K562 (cell line): Measurements from ENCODE around the gene GAD1. TPM values are rescaled to one million over a fixed set of nuclear protein-coding genes. Genes with fewer than 3 reads are reported as not detected.

Experiments used
- ATAC-seq: fragments of 200-7000 bp; cut with Tn5 transposase; 3 replicates; pipeline ENCODE4 v1.9.1; 2020; ENCODE audit warnings: moderate library complexity
- BruUV-seq: library from RNA; stranded (reverse); fragments of 400-500 nt; replicated peaks from 2 replicates; lab custom pipeline; 2021; lab: Mats Ljungman, UMichigan
- CTCF ChIA-PET: fragments of 300-600 bp; formaldehyde crosslinking; extraction: SDS; loops from one replicate; lab custom pipeline; 2021; ENCODE audit warnings: low intra/inter-chr PET ratio; lab: Yijun Ruan, JAX
- POLR2A ChIA-PET: fragments of 300-600, 350-650 bp; sonication (Branson Sonifier 250); formaldehyde crosslinking; extraction: SDS; loops from one replicate; lab custom pipeline; 2021; ENCODE audit warnings: antibody characterized with exemption, inconsistent platforms; lab: Yijun Ruan, JAX
- DNase-seq, 4 experiments: peaks; one replicate each; pipeline versions ENCODE4 v3.0.0 to v3.0.0-alpha.2; 2011 to 2018; ENCODE audit warnings: low spot score in 3 of 4, mixed read lengths in 3 of 4; ENCODE audit errors: extremely low read depth in 1 of 4
- FAIRE-seq: peaks from 2 replicates; lab custom pipeline; 2011; peaks lifted over from hg19 to GRCh38; lab: Jason Lieb, UNC
- H2AFZ ChIP-seq: 2 replicates; pipeline ENCODE4 v1.6.0; 2011; ENCODE audit warnings: low read depth, low read length, control low read depth, inconsistent platforms
- H3K27ac ChIP-seq: fragments of 200-600 bp; 3 replicates; pipeline ENCODE4 v1.8.0; 2011; ENCODE audit warnings: low read depth, mild to moderate bottlenecking, control low read depth, inconsistent platforms, low read length, moderate library complexity, mixed read lengths; ENCODE audit errors: extremely low read depth
- H3K27me3 ChIP-seq, 2 experiments: fragments of 300-600 bp in 1 of 2; 2 replicates in 1 of 2; 3 replicates in 1 of 2; pipeline versions ENCODE4 v1.6.0 to v1.8.0; 2011; ENCODE audit warnings: inconsistent platforms in 2 of 2, low read length in 2 of 2, mild to moderate bottlenecking in 1 of 2, mixed read lengths in 1 of 2, moderate library complexity in 1 of 2; ENCODE audit not compliant: control insufficient read depth in 2 of 2, insufficient read depth in 2 of 2
- H3K36me3 ChIP-seq: fragments of 300-600 bp; 3 replicates; pipeline ENCODE4 v1.8.0; 2011; ENCODE audit warnings: mild to moderate bottlenecking, low read length, inconsistent platforms; ENCODE audit not compliant: control insufficient read depth, insufficient read depth
- H3K4me1 ChIP-seq, 2 experiments: fragments of 200-600 bp in 1 of 2; replicated peaks in 1 of 2; 2 replicates in 1 of 2; 3 replicates in 1 of 2; pipeline versions ENCODE4 v1.5.1 to v1.8.0; 2011; ENCODE audit warnings: inconsistent platforms in 2 of 2, low read length in 2 of 2, mild to moderate bottlenecking in 1 of 2, mixed read lengths in 1 of 2, moderate library complexity in 1 of 2; ENCODE audit not compliant: control insufficient read depth in 2 of 2, insufficient read depth in 2 of 2
- H3K4me2 ChIP-seq: 2 replicates; pipeline ENCODE4 v1.6.1; 2011; ENCODE audit warnings: low read length, control low read depth, inconsistent platforms, mixed read lengths; ENCODE audit not compliant: insufficient read depth
- H3K4me3 ChIP-seq: fragments of 200-600 bp; sonication (generic), shearing (Covaris generic); 2 replicates; pipeline ENCODE4 v1.5.1; 2016; ENCODE audit warnings: control low read depth, inconsistent platforms
- H3K79me2 ChIP-seq: fragments of 200-600 bp; 3 replicates; pipeline ENCODE4 v1.8.0; 2011; ENCODE audit warnings: low read length, inconsistent platforms; ENCODE audit not compliant: control insufficient read depth, insufficient read depth
- H3K9ac ChIP-seq, 2 experiments: 2 replicates each; pipeline versions ENCODE4 v1.6.0 to v1.6.1; 2011; ENCODE audit warnings: low read depth in 2 of 2, low read length in 2 of 2, control low read depth in 1 of 2, inconsistent platforms in 1 of 2, mild to moderate bottlenecking in 1 of 2, mixed read lengths in 1 of 2; ENCODE audit not compliant: insufficient read depth in 1 of 2
- H3K9me1 ChIP-seq: one replicate; pipeline ENCODE4 v1.6.0; 2011; ENCODE audit warnings: inconsistent platforms, mild to moderate bottlenecking, low read length, moderate library complexity; ENCODE audit not compliant: control insufficient read depth, insufficient read depth
- H3K9me3 ChIP-seq: replicated peaks from 2 replicates; pipeline ENCODE4 v1.5.1; 2011; ENCODE audit warnings: low read depth, low read length, inconsistent platforms; ENCODE audit not compliant: control insufficient read depth, insufficient read depth
- H4K20me1 ChIP-seq: replicated peaks from 2 replicates; pipeline ENCODE4 v1.6.1; 2011; ENCODE audit warnings: low read length, inconsistent platforms, mixed read lengths; ENCODE audit not compliant: control insufficient read depth, insufficient read depth
- ATF3 ChIP-seq, 2 experiments: fragments of 450-650 bp in 1 of 2; sonication (generic) in 1 of 2; formaldehyde crosslinking in 1 of 2; IDR thresholded peaks in 1 of 2; conservative IDR thresholded peaks in 1 of 2; 2 replicates each; pipeline versions ENCODE4 v1.6.1 to v1.8.1; 2016 to 2023; ENCODE audit warnings: mild to moderate bottlenecking in 2 of 2, moderate library complexity in 2 of 2, inconsistent platforms in 1 of 2, missing genetic modification reagents in 1 of 2
- CBX2 ChIP-seq: fragments of 200-600 bp; sonication (generic); IDR thresholded peaks from one replicate; pipeline ENCODE4 v1.6.1; 2012; ENCODE audit warnings: mild to moderate bottlenecking, low read length, inconsistent platforms; ENCODE audit not compliant: insufficient read depth, poor library complexity, severe bottlenecking
- DACH1 ChIP-seq: fragments of 450-650 bp; IDR thresholded peaks from 2 replicates; pipeline ENCODE4 v1.6.1; 2018; ENCODE audit not compliant: partially characterized antibody
- SMAD2 ChIP-seq: fragments of 150-350 bp; IDR thresholded peaks from 2 replicates; pipeline ENCODE4 v1.6.1; 2014; ENCODE audit warnings: low read depth, mild to moderate bottlenecking, low read length
- TAF15 ChIP-seq: fragments of 200-400 bp; formaldehyde crosslinking; IDR thresholded peaks from 2 replicates; pipeline ENCODE4 v1.6.1; 2017; ENCODE audit warnings: mild to moderate bottlenecking, low read depth, low read length, moderate library complexity
- ZBTB49 ChIP-seq: sonication (generic); formaldehyde crosslinking; IDR thresholded peaks from 2 replicates; pipeline ENCODE4 v1.8.0; 2022; ENCODE audit warnings: missing genetic modification reagents, mild to moderate bottlenecking, borderline replicate concordance
- ZNF282 ChIP-seq: sonication (generic); formaldehyde crosslinking; IDR thresholded peaks from 2 replicates; pipeline ENCODE4 v1.8.1; 2023; ENCODE audit warnings: missing genetic modification reagents
- WGBS: fragments of 100-300 bp; shearing (Covaris generic); methylation state at CpG from one replicate; pipeline ENCODE4 v1.1.6; 2016; ENCODE audit warnings: low coverage, mixed read lengths; ENCODE audit not compliant: insufficient coverage; ENCODE audit errors: missing lambda C conversion rate; 5-methylcytosine and 5-hydroxymethylcytosine counted together
- in situ Hi-C: fragments of 300-500 bp; cut with MboI; formaldehyde crosslinking; loops from 4 replicates; pipeline ENCODE4 v1.15.0; 2018; ENCODE audit warnings: inconsistent platforms, mixed read lengths
- intact Hi-C: fragments of 100-400 bp; cut with micrococcal nuclease; formaldehyde crosslinking; loops from 2 replicates; pipeline ENCODE4 v1.14.2; 2022
- polyA plus RNA-seq, 8 experiments: library from polyadenylated mRNA; depleted of rRNA in 4 of 8; stranded (reverse) in 5 of 8; unstranded in 3 of 8; fragments of >200 nt; fragmentation: Nextera tagmentation in 2 of 8; fragmentation: Illumina TruSeq in 1 of 8; extraction: Ambion mirVana in 2 of 8; extraction: Trizol in 1 of 8; gene quantifications; 2 replicates each; pipeline versions ENCODE4 v1.2.1 to v1.2.3, GENCODE V29; 2011 to 2014; ENCODE audit warnings: inconsistent platforms in 1 of 8, missing spikeins in 1 of 8
- total RNA-seq, 7 experiments: library from RNA; depleted of rRNA in 6 of 7; stranded (reverse); fragments of >200 nt in 6 of 7; fragmentation: Illumina TruSeq in 2 of 7; extraction: Trizol in 2 of 7; gene quantifications; 2 replicates each; pipeline versions ENCODE4 v1.2.1 to v1.2.3, GENCODE V29; 2011 to 2021; ENCODE audit warnings: low replicate concordance in 1 of 7

Gene GAD1
- total and polyA plus RNA-seq, 9 of the 15 experiments (the other 6 are each of a cell fraction or from before 2014, with no cell fraction given): 2.7 to 29.1 (median 15.7) TPM

- Histone ChIP-seq H2AFZ (no peak overlapping the region), H3K27me3 (peaks cover 6 to 26% of the 10 kb centered on the region in 2 experiments; a peak in 4 of 5 replicates), H3K4me3 (no peak overlapping the region), H3K4me2 (no peak overlapping the region), H3K9me1 (no peaks in the 10 kb centered on the region), H4K20me1 (no peaks in the 10 kb centered on the region), H3K9ac (no peak overlapping the region), H3K79me2 (no peaks in the 10 kb centered on the region)
- DNase-seq: no peak
- no TSS peak for BruUV-seq
- POLR2A ChIA-PET: interaction anchor here (0.7 to 1.5 kb wide), 4 partner anchors 13 to 38 kb away, joined by 3 to 5 read pairs (median 4); no protein-coding TSS in a partner anchor
- TF ChIP-seq ZBTB49 (CRISPR knock-in tag) (no peak), TAF15 (no peak), SMAD2 (no peak), ZNF282 (CRISPR knock-in tag) (no peak), DACH1 (no peak), ATF3 (IDR thresholded peaks at IDR 0.05) (no peak), ATF3 (CRISPR knock-in tag; conservative IDR thresholded peaks at IDR 0.05) (no peak), CBX2 (no peak)
- TF ChIP-seq, all 486 proteins: peak for 0
- Histone ChIP-seq H3K4me1 (no peaks in the 10 kb centered on the region), H3K27ac (no peak overlapping the region), H3K36me3 (no peaks in the 10 kb centered on the region), H3K9me3 (no peaks in the 10 kb centered on the region)
- WGBS: 20% methylated on average over 4 of the region's 4 CpGs
- intact Hi-C loops (no loop called here), in situ Hi-C loops (no loop called here)
- ATAC-seq (no peak), FAIRE-seq (no peak)
- CTCF ChIA-PET: no interaction called here
These were observed 75.2 kb downstream of the GAD1 start for GRCh38 chr2:170891893-170892292.
